GM12878 (cell line): ENCODE data around the gene PPARA. TPM values are rescaled to one million over a fixed set of nuclear protein-coding genes. Genes with fewer than 3 reads are reported as not detected.

Experiments used
- E4F1 ChIP-seq: fragments of 450-650 bp; IDR thresholded peaks from 2 replicates; pipeline ENCODE4 v1.6.1; 2018; ENCODE audit warnings: borderline replicate concordance, mild to moderate bottlenecking; ENCODE audit not compliant: partially characterized antibody
- JUNB ChIP-seq: IDR thresholded peaks from 2 replicates; pipeline ENCODE4 v1.6.1; 2016; ENCODE audit warnings: antibody characterized with exemption, mild to moderate bottlenecking
- MLLT1 ChIP-seq: fragments of 450-650 bp; IDR thresholded peaks from 2 replicates; pipeline ENCODE4 v1.6.1; 2016; ENCODE audit warnings: mild to moderate bottlenecking
- NBN ChIP-seq: fragments of 450-650 bp; IDR thresholded peaks from 2 replicates; pipeline ENCODE4 v1.6.1; 2016
- SIN3A ChIP-seq: IDR thresholded peaks from 2 replicates; pipeline ENCODE4 v1.6.1; 2012; ENCODE audit warnings: low read depth, low read length, improper control_type of control experiment
- ZNF274 ChIP-seq: IDR thresholded peaks from one replicate; pipeline ENCODE4 v1.8.0; 2011; ENCODE audit not compliant: insufficient read length, insufficient read depth
- ZNF384 ChIP-seq: IDR thresholded peaks from 2 replicates; pipeline ENCODE4 v1.6.1; 2012; ENCODE audit warnings: low read depth, mild to moderate bottlenecking, low read length, improper control_type of control experiment, borderline replicate concordance
- polyA plus RNA-seq, 11 experiments: library from polyadenylated mRNA; depleted of rRNA in 4 of 11; unstranded in 6 of 11; stranded (reverse) in 5 of 11; fragments of >200 nt; fragmentation: Nextera tagmentation in 4 of 11; fragmentation: Illumina TruSeq in 1 of 11; extraction: Ambion mirVana in 4 of 11; extraction: Trizol in 1 of 11; gene quantifications; 1 replicate in 1 of 11; 2 replicates in 10 of 11; pipeline versions ENCODE4 v1.2.1 to v1.2.3, GENCODE V29; 2011 to 2016; ENCODE audit warnings: inconsistent platforms in 2 of 11, missing spikeins in 2 of 11, low read depth in 1 of 11
- total RNA-seq, 4 experiments: library from RNA; depleted of rRNA in 3 of 4; stranded (reverse); fragments of >200 nt in 3 of 4; fragmentation: Illumina TruSeq in 1 of 4; extraction: Trizol in 1 of 4; gene quantifications; 2 replicates each; pipeline versions ENCODE4 v1.2.1 to v1.2.3, GENCODE V29; 2013 to 2021
- TF ChIP-seq, protein P1 (sequence below): fragments of 450-650 bp; IDR thresholded peaks from 2 replicates; pipeline ENCODE4 v1.6.1; 2017; ENCODE audit warnings: mild to moderate bottlenecking, low read depth, inconsistent platforms; ENCODE audit not compliant: poor library complexity, severe bottlenecking

Gene PPARA
- total and polyA plus RNA-seq, 10 of the 15 experiments (the other 5 are each of a cell fraction or from before 2014, with no cell fraction given), result 0.72 to 10.4 (median 4.6) TPM

DNA sequence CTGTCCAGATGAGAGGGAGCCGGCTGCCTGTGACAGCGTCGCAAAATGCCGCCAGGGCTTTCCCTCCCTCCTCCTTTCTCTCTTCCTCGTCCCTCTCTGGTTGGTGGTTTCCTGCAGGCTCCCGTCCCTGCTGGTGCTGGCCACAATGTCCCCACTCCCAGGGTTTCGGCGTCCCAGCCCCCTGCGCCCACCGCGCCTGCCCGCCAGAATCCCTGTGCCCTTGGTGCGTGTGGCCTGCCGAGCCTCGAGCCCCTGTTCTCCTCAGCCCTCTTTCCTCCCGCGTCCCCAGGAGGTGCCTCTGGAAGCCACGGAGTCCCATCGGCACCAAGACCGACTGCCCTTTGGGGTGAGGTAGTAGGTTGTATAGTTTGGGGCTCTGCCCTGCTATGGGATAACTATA is 37.9 kb upstream of the PPARA start (continued):
- no peak for TF ChIP-seq E4F1
- no peak for TF ChIP-seq ZNF274
- no peak for TF ChIP-seq MLLT1
- no peak for TF ChIP-seq JUNB
- TF ChIP-seq, protein P1, sequence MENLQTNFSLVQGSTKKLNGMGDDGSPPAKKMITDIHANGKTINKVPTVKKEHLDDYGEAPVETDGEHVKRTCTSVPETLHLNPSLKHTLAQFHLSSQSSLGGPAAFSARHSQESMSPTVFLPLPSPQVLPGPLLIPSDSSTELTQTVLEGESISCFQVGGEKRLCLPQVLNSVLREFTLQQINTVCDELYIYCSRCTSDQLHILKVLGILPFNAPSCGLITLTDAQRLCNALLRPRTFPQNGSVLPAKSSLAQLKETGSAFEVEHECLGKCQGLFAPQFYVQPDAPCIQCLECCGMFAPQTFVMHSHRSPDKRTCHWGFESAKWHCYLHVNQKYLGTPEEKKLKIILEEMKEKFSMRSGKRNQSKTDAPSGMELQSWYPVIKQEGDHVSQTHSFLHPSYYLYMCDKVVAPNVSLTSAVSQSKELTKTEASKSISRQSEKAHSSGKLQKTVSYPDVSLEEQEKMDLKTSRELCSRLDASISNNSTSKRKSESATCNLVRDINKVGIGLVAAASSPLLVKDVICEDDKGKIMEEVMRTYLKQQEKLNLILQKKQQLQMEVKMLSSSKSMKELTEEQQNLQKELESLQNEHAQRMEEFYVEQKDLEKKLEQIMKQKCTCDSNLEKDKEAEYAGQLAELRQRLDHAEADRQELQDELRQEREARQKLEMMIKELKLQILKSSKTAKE, result no peak
- TF ChIP-seq SIN3A, result no peak
- no peak for TF ChIP-seq NBN
- no peak for TF ChIP-seq ZNF384
